DOHH2 (cell line): ENCODE results near the gene EPSTI1.

Experiments used
- H3F3A ChIP-seq: fragments of 200-600 bp; sonication (generic), shearing (Covaris generic); 2 replicates; pipeline ENCODE4 v1.6.0; 2016; ENCODE audit warnings: antibody characterized with exemption, mild to moderate bottlenecking; ENCODE audit not compliant: control insufficient read depth, insufficient read depth
- H3K27ac ChIP-seq: fragments of 200-600 bp; sonication (generic); 2 replicates; pipeline ENCODE4 v1.5.1; 2014; ENCODE audit warnings: low read depth, mild to moderate bottlenecking, low read length, moderate library complexity
- H3K27me3 ChIP-seq: fragments of 200-600 bp; sonication (generic); 2 replicates; pipeline ENCODE4 v1.6.1; 2014; ENCODE audit warnings: mild to moderate bottlenecking, low read length, mixed read lengths; ENCODE audit not compliant: control insufficient read depth
- H3K36me3 ChIP-seq: fragments of 200-600 bp; sonication (generic); 2 replicates; pipeline ENCODE4 v1.6.1; 2014; ENCODE audit warnings: mild to moderate bottlenecking, low read length, moderate library complexity, mixed read lengths; ENCODE audit not compliant: control insufficient read depth
- H3K4me1 ChIP-seq: fragments of 200-600 bp; sonication (generic); 2 replicates; pipeline ENCODE4 v1.6.1; 2014; ENCODE audit warnings: mild to moderate bottlenecking, low read length, mixed read lengths; ENCODE audit not compliant: control insufficient read depth
- H3K4me2 ChIP-seq: fragments of 200-600 bp; sonication (generic); 2 replicates; pipeline ENCODE4 v1.6.0; 2014; ENCODE audit warnings: mild to moderate bottlenecking, low read length, moderate library complexity
- H3K4me3 ChIP-seq: fragments of 200-600 bp; sonication (generic); 2 replicates; pipeline ENCODE4 v1.5.1; 2014; ENCODE audit warnings: mild to moderate bottlenecking, low read length, mixed read lengths
- H3K79me2 ChIP-seq: fragments of 200-600 bp; sonication (generic); 2 replicates; pipeline ENCODE4 v1.6.1; 2014; ENCODE audit warnings: mild to moderate bottlenecking, low read length, mixed read lengths; ENCODE audit not compliant: control insufficient read depth
- H3K9me2 ChIP-seq: fragments of 200-600 bp; sonication (generic); replicated peaks from 2 replicates; pipeline ENCODE4 v1.6.1; 2014; ENCODE audit warnings: mild to moderate bottlenecking, low read length, mixed read lengths; ENCODE audit not compliant: control insufficient read depth
- H3K9me3 ChIP-seq: fragments of 200-600 bp; sonication (generic); 2 replicates; pipeline ENCODE4 v1.6.1; 2014; ENCODE audit warnings: antibody characterized with exemption, low read length, mixed read lengths; ENCODE audit not compliant: control insufficient read depth, insufficient read depth
- H4K20me1 ChIP-seq: fragments of 200-600 bp; sonication (generic); 2 replicates; pipeline ENCODE4 v1.6.0; 2014; ENCODE audit warnings: low read depth, mild to moderate bottlenecking, antibody characterized with exemption, low read length, moderate library complexity; ENCODE audit not compliant: control insufficient read depth, insufficient read depth
- CTCF ChIP-seq: fragments of 200-600 bp; sonication (generic); IDR thresholded peaks from one replicate; pipeline ENCODE4 v1.5.1; 2014; ENCODE audit warnings: antibody characterized with exemption, mild to moderate bottlenecking, low read depth, low read length; ENCODE audit not compliant: poor library complexity, severe bottlenecking
- EZH2phosphoT487 ChIP-seq: fragments of 200-600 bp; sonication (generic); IDR thresholded peaks from 2 replicates; pipeline ENCODE4 v1.6.1; 2017; ENCODE audit warnings: borderline replicate concordance, mild to moderate bottlenecking, antibody characterized with exemption, low read length, moderate library complexity, mixed read lengths

The EPSTI1 gene

GRCh38 chr13:42929886-42930535 is 62.0 kb downstream of the EPSTI1 start:
- Histone ChIP-seq H3K4me2 (no peak overlapping the region), H3F3A (no peaks in the 10 kb centered on the region), H3K4me3 (no peak overlapping the region), H4K20me1 (no peaks in the 10 kb centered on the region), H3K36me3 (no peaks in the 10 kb centered on the region), H3K27ac (no peak overlapping the region), H3K79me2 (no peaks in the 10 kb centered on the region), H3K4me1 (no peaks in the 10 kb centered on the region), H3K9me3 (no peaks in the 10 kb centered on the region), H3K27me3 (no peaks in the 10 kb centered on the region), H3K9me2 (no peaks in the 10 kb centered on the region)
- TF ChIP-seq EZH2phosphoT487 (no peak), CTCF (no peak)

GRCh38 chr13:42926555-42926954 is 65.5 kb downstream of the EPSTI1 start:
- H3K4me2 ChIP-seq: no peak overlapping the region
- no peaks in the 10 kb centered on the region for H3K27me3 ChIP-seq
- TF ChIP-seq EZH2phosphoT487 (no peak), CTCF (no peak)
- H3K27ac ChIP-seq: no peak overlapping the region
- no peaks in the 10 kb centered on the region for H3K9me2 ChIP-seq
- no peaks in the 10 kb centered on the region for H3F3A ChIP-seq
- H3K9me3 ChIP-seq: no peaks in the 10 kb centered on the region
- H3K4me1 ChIP-seq: no peaks in the 10 kb centered on the region
- H3K36me3 ChIP-seq: no peaks in the 10 kb centered on the region
- no peaks in the 10 kb centered on the region for H3K79me2 ChIP-seq
- H4K20me1 ChIP-seq: no peaks in the 10 kb centered on the region
- H3K4me3 ChIP-seq: no peak overlapping the region

- Histone ChIP-seq H3K4me2 (no peak overlapping the region), H4K20me1 (no peaks in the 10 kb centered on the region), H3K79me2 (no peaks in the 10 kb centered on the region), H3K4me1 (no peaks in the 10 kb centered on the region), H3K27ac (no peak overlapping the region), H3K9me3 (no peaks in the 10 kb centered on the region), H3K9me2 (no peaks in the 10 kb centered on the region), H3K4me3 (no peak overlapping the region), H3K36me3 (no peaks in the 10 kb centered on the region), H3F3A (no peaks in the 10 kb centered on the region), H3K27me3 (no peaks in the 10 kb centered on the region)
- TF ChIP-seq CTCF (no peak), EZH2phosphoT487 (no peak)
Measured at GRCh38 chr13:42926043-42926442, 66.0 kb downstream of the EPSTI1 start.

GRCh38 chr13:42925626-42926025 is 66.4 kb downstream of the EPSTI1 start:
- no peaks in the 10 kb centered on the region for H3K27me3 ChIP-seq
- H3K9me2 ChIP-seq: no peaks in the 10 kb centered on the region
- TF ChIP-seq CTCF (no peak), EZH2phosphoT487 (no peak)
- no peaks in the 10 kb centered on the region for H3F3A ChIP-seq
- H3K4me3 ChIP-seq: no peak overlapping the region
- no peaks in the 10 kb centered on the region for H3K36me3 ChIP-seq
- no peaks in the 10 kb centered on the region for H4K20me1 ChIP-seq
- no peaks in the 10 kb centered on the region for H3K79me2 ChIP-seq
- no peak overlapping the region for H3K27ac ChIP-seq
- no peaks in the 10 kb centered on the region for H3K9me3 ChIP-seq
- H3K4me1 ChIP-seq: no peaks in the 10 kb centered on the region
- no peak overlapping the region for H3K4me2 ChIP-seq
